NCI-H774 (cell line): ENCODE data around the gene CYP3A5.
A peak's percentile ranks its signal among the peaks of the same experiment; 100 is the strongest.
"Not testable (repeated sequence)": the region's sequence is repeated elsewhere in the genome, so short reads cannot be mapped to it uniquely, and the experiment has no call there.

ENCODE experiments used
- DNase-seq: peaks from one replicate; lab custom pipeline; 2025; lab: John Stamatoyannopoulos, UW

The CYP3A5 gene

DNA sequence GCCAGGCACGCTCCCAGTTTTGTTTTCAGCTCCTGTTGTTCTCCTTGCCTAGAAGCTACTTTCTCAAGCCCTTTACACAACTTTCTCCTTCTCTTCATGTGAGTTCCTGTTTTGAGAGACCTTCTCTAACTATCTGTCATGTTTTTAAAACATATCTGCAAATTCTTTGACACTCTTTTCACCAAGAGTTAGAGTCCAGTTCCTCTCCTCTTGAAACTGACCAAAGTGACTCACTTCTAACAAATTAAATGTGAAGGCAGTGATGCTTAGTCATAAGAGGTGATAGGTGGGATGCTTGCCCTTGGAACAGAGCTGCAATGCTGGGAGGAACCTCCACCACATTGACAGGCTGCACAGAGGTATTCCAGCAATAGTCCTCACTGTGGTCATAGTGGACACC lies 37.8 kb downstream of the CYP3A5 start:
- no peak for DNase-seq

DNA sequence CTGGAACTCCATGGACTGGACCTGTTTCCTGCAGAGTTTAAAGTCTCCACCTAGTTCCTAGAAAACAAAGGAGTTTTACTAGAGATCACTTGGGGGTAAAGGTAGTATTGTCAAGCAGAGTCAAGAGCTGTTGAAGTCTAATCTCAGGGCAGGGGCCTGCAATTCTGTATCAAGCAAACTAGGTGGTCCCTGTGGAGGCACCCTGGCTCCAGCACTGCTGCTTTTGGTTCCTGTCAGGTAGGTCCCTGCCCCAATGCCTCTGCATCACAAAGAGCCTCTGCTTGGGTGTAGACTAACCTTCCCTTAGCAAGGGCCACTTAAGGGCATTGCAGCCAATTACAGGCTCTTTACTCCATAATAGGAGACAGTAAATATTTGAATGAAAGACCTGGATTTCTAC lies 40.5 kb downstream of the CYP3A5 start:
- no peak for DNase-seq

GRCh38 chr7:99638731-99639130 lies 41.1 kb downstream of the CYP3A5 start:
- DNase-seq, result no peak

GRCh38 chr7:99637414-99637813 lies 42.4 kb downstream of the CYP3A5 start:
- not testable (repeated sequence) for DNase-seq

DNA sequence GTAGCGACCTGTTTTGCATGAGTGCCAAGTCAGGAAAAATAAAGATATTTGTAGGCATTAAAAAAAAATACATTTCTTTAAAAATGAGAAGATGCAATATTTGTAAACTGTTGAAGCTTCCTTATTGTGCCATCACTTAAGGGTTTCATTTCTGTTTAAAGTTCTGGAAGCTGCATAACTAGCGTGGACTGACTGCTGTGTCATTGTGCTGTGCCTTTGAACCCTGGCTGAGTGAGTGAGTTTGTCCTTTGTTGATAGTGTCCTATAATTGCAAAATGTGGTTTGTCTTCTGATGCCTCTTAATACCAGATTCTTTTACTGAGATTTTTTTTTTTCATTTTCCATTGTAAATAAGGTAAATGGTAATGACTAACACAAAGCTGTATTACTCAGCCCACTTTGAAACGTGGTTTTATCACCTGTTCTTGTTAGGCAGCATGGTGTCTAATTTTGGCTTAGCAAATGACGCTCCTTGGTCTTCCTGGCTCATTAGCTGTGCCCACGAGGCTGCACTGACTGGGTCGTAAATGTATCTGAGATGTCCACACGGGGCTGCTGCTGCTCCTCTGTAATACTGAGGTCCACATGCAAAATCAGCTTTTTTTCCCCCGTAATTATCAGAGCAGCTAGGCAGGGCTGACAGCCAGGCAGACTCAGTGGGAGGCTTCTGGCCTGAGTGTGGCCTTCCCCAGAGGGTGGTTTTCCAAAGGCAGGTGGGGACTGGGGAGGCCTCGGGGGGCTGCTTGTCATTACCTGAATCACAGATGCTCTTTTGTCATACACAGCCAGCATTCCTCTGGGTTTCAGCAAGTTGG lies 48.3 kb downstream of the CYP3A5 start:
- no peak for DNase-seq

DNA sequence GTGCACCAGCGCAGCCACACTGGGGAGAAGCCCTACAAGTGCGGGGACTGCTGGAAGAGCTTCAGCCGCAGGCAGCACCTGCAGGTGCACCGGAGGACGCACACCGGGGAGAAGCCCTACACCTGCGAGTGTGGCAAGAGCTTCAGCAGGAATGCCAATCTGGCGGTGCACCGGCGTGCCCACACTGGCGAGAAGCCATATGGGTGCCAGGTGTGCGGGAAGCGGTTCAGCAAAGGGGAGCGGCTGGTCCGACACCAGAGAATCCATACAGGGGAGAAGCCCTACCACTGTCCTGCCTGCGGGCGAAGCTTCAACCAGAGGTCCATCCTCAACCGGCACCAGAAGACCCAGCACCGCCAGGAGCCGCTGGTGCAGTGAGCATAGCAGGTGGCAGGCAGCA lies 50.2 kb downstream of the CYP3A5 start:
- no peak for DNase-seq

DNA sequence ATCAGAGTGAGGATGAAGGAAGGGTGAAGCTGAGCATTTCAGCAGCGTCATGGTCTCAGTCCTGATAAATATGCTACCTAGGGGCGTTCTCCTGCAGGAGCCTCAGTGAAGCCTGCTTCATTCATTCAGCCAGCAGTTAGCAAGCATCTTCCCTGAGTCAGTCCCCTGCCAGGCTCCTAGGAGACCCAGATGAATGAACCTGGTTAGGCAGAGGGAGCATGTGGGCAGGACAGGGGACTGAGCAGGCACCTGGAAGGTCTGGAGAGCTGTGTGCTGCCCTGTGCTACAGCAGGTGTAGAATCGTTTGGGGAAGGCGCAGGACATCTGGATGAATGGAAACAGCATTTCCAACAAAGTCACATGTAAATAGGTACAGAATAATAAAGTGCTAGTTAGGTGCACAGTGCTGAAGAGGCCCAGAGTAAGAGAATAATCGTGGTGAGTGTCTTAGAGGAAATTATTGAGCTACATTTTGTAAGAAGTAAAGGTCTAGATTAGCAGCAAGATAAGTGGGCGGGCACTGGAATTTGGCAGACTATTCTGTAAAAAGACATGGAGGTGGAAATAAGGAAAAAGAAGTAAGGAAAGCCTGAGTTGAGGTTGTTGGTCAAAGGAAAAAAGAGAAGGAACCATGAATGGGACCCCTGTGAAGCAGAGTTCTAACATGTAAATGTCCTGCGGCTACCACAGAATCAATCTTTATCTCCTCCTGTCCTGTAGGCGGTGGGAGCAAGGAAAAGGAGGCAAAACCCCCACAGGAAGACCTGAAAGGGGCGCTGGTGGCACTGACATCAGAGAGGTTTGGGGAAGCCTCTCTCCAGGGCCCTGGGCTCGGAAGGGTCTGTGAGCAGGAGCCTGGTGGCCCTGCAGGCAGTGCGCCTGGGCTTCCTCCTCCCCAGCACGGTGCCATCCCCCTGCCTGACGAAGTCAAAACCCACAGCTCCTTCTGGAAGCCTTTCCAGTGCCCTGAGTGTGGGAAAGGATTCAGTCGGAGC lies 51.0 kb downstream of the CYP3A5 start:
- DNase-seq, result no peak

GRCh38 chr7:99627513-99627912 lies 52.3 kb downstream of the CYP3A5 start:
- no peak for DNase-seq

GRCh38 chr7:99626661-99627060 lies 53.1 kb downstream of the CYP3A5 start:
- no peak for DNase-seq

GRCh38 chr7:99625961-99626360 lies 53.8 kb downstream of the CYP3A5 start:
- DNase-seq, result no peak

- no peak for DNase-seq
Observed at GRCh38 chr7:99625321-99625720, 54.5 kb downstream of the CYP3A5 start.

GRCh38 chr7:99624484-99624883 lies 55.3 kb downstream of the CYP3A5 start:
- no peak for DNase-seq

DNA sequence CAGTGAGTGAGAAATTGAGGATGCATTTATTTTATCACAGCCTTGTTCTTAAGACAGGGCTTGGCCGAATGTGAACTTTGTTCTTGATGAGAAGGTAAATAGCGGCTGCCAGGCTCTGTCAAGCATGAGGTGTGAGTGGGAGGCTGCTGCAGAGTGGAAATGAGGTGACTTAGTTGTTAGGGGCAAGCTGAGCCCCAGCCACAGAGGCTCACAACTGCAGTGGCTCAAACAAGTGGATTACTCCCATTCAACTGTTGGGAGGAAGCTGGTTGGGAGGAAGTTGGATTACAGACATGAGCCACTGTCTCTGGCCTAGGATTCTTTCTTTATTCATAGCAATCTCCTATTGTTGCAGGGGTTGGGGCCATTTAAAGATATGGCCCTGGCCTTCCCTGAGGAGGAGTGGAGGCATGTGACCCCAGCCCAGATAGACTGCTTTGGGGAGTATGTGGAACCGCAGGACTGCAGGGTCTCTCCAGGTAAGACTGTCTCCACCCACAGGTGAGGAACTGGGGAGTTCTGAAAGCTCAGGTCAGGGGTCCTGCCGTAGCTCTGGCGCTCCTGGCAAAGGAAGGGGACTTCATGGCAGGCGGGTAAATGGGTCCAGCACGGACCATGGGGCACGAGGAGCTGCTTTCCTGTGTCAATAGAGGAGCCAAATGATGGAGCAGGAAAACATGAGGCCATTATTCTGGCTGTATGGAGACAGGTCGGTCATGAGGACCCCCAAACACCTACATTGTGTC lies 55.9 kb downstream of the CYP3A5 start:
- DNase-seq, result no peak

DNA sequence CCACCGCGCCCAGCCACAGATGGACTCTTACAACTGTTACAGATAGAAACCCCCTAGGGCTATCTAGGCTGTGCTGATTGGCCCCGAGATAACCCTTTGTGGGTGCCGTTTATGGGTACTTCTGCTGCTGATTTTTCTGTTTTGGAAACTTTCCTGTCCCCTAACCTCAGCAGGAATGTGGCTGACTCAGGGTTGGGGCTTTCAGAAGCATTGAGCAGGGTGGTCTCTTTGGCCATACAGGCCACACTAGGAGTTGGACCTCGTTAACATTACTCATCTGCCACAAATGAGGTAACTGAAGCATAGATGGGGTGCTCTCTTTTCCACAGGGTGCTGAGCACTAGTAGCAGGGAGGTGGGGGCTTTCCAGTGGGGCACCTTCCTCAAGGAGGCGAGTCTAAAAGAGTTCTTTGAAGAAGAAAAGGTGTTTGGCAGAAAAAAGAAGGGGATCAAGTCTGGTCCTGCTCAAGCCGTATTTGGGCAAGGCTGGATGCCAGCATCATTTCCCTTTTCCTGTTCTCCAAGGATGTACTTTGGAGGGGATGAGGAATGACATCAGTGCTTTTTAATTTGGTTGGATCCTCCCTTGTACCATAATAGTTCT lies 56.6 kb downstream of the CYP3A5 start:
- DNase-seq, result no peak

GRCh38 chr7:99622596-99622995 lies 57.2 kb downstream of the CYP3A5 start:
- no peak for DNase-seq

GRCh38 chr7:99621271-99621670 lies 58.5 kb downstream of the CYP3A5 start:
- DNase-seq, result no peak

DNA sequence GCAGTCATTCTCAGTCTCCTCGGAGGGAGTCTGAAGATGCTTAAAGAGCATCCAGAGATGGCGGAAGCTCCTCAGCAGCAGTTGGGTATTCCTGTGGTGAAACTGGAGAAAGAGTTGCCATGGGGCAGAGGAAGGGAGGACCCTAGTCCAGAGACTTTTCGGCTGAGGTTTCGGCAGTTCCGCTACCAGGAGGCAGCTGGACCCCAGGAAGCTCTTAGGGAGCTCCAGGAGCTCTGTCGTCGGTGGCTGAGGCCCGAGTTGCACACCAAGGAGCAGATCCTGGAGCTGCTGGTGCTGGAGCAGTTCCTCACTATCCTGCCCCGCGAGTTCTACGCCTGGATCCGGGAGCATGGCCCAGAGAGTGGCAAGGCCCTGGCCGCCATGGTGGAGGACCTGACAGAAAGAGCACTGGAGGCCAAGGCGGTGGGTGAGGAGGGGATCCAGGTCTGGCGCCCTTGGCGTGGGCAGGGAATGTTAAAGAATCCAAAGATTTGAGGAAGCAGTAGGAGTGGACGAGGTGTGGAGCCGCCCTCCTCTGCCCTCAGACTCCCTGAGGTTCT lies 60.1 kb downstream of the CYP3A5 start:
- DNase-seq, result no peak

DNA sequence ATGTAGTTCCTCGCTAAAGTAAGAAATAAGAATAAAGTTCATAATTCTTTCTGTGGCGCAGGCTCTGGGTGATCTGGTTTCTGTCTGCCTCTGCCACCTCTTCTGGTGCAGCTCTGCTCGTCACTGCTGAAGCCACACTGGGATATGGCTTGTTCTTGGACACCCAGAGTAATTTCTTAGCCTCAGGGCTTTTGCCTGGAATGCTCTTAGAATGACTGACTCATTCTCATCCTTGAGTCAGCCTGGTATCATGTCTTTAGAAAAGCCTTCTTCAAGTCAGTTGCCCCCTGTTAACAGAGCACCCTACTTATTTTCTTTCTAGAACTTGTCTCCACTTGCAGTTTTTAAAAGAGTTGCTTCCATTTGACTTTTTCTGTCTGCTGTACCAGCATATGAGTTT lies 61.1 kb downstream of the CYP3A5 start:
- no peak for DNase-seq

- DNase-seq, result no peak
Observed at GRCh38 chr7:99617192-99617781, 62.5 kb downstream of the CYP3A5 start.

DNA sequence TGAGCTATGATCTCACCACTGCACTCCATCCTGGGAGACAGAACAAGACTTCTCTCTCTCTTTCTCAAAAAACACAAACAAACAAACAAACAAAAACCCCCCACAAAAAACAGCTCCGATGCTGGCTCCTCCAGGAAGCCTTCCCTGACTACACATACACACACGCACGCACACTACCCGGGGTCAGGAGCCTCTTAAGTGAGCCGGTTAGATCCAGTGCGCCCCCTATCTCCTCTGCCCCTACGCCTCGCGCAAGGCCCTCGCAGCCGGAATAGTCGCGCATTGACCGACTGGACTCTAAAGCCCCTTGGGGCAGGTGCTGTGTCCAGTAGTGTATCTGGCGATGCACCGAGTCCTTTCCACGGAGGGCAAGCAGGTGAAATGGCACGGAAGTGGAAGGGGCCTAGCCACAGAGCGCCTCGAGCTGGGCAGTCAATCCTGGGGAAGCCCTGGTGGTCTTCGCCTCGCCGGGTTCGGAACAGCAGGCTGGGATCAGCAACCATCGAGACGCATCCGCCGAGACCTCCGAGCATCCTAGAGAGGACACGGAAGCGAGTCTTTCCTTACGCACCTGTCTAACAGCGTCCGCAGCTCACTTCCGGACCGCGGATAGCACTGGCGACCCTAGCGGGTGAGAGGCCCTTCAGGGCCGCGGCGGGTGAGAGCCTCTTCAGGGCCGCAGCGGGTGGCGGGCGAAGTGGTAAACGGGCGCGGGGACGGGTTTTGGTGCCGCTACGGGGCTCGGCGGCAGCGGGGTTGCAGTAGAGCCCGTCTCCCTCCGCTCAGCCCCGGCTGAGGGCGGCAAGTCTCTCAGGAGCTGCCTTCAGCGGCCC lies 63.2 kb downstream of the CYP3A5 start, which contains the start of gene ZSCAN25:
TSS of gene ZSCAN25 (plus strand) at position 588 of the 833 bp plus-strand sequence. CDS start 2,661 bp downstream, outside the sequence.
- peak; percentile 91 for DNase-seq
